Stomach (tissue), 4 donors: ENCODE data around the gene KRT14.

Source experiments
- CTCF ChIP-seq, 7 experiments: fragments of 450-650 bp in 4 of 7; fragments of 200-600 bp in 3 of 7; sonication (generic) in 3 of 7; IDR thresholded peaks; one replicate each; pipeline ENCODE4 v1.5.1; 2016 to 2019; ENCODE audit warnings: antibody characterized with exemption in 7 of 7, control low read depth in 2 of 7, mild to moderate bottlenecking in 1 of 7
- EP300 ChIP-seq: sonication (generic); formaldehyde crosslinking; IDR thresholded peaks from one replicate; pipeline ENCODE4 v1.6.1; 2017; ENCODE audit warnings: antibody characterized with exemption
- POLR2A ChIP-seq, 4 donors: fragments of 450-650 bp; IDR thresholded peaks; one replicate each; pipeline ENCODE4 v1.6.1; 2016; ENCODE audit warnings: antibody characterized with exemption in 4 of 4, control low read depth in 2 of 4, mild to moderate bottlenecking in 1 of 4, moderate library complexity in 1 of 4
- POLR2AphosphoS5 ChIP-seq, 3 donors: sonication (generic); formaldehyde crosslinking; IDR thresholded peaks; one replicate each; pipeline ENCODE4 v1.6.1; 2016; ENCODE audit warnings: antibody characterized with exemption in 3 of 3

- no peak for TF ChIP-seq CTCF (IDR thresholded peaks at IDR 0.05)
- TF ChIP-seq POLR2AphosphoS5 (IDR thresholded peaks at IDR 0.05), result peak in 2 of 3 donors; percentile 61 to 82
- no peak for TF ChIP-seq EP300
- no peak for TF ChIP-seq POLR2A (IDR thresholded peaks at IDR 0.05)
These were observed 38.5 kb downstream of the KRT14 start for GRCh38 chr17:41547921-41548843.
